ENCODE results near the gene CCDC88A. TPM values are rescaled to one million over a fixed set of nuclear protein-coding genes. Genes with fewer than 3 reads are reported as not detected.

Gene CCDC88A
- polyA plus RNA-seq, 1 of the 3 experiments (the other 2 are of a cell fraction), result 7.0 TPM

GRCh38 chr2:55461679-55462078, 42.0 kb upstream of the CCDC88A start (continued):
- no peak for TF ChIP-seq MAX (IDR thresholded peaks at IDR 0.05; ENCODE audit: low read depth)
- no peak for TF ChIP-seq GABPA (IDR thresholded peaks at IDR 0.05; ENCODE audit: low read depth)

GRCh38 chr2:55460562-55460961, 40.9 kb upstream of the CCDC88A start:
- Histone ChIP-seq H3K36me3 (replicated peaks in 1 of 2; ENCODE audit: control insufficient read depth in 1 of 2, insufficient read depth in 2 of 2, low read length in 1 of 2) (no peaks in the 10 kb centered on the region), H3K9ac (no peak overlapping the region), H2AFZ (ENCODE audit: low read depth) (no peak overlapping the region), H3K27me3 (ENCODE audit: insufficient read depth) (no peaks in the 10 kb centered on the region), H3K4me2 (no peak overlapping the region), H3F3A (replicated peaks; ENCODE audit: insufficient read depth) (no peaks in the 10 kb centered on the region), H3K9me3 (no peaks in the 10 kb centered on the region), H3K9me2 (no peaks in the 10 kb centered on the region), H3K4me3 (ENCODE audit: low read depth in 2 of 2, low read length in 1 of 2) (no peak overlapping the region), H4K20me1 (ENCODE audit: insufficient read depth) (no peaks in the 10 kb centered on the region), H3K27ac (ENCODE audit: low read depth in 2 of 2, low read length in 1 of 2) (no peak overlapping the region), H3K4me1 (ENCODE audit: control insufficient read depth in 1 of 2, insufficient read depth in 2 of 2, low read depth in 1 of 2, low read length in 1 of 2) (no peaks in the 10 kb centered on the region), H3K79me2 (ENCODE audit: insufficient read depth) (no peaks in the 10 kb centered on the region)
- no peak for TF ChIP-seq RAD21 (IDR thresholded peaks at IDR 0.05; ENCODE audit: low read length)
- TF ChIP-seq MEF2A (IDR thresholded peaks at IDR 0.05; ENCODE audit: borderline replicate concordance, low read depth), result no peak
- no peak for TF ChIP-seq FOSL2 (IDR thresholded peaks at IDR 0.05; ENCODE audit: borderline replicate concordance, low read depth)
- TF ChIP-seq RCOR1 (IDR thresholded peaks at IDR 0.05; ENCODE audit: low read length), result no peak
- TF ChIP-seq IRF3 (IDR thresholded peaks at IDR 0.05; ENCODE audit: low read depth, low read length), result no peak
- no peak for TF ChIP-seq USF2 (IDR thresholded peaks at IDR 0.05; ENCODE audit: borderline replicate concordance, low read depth, low read length)
- no peak for TF ChIP-seq EP300 (IDR thresholded peaks at IDR 0.05; ENCODE audit: borderline replicate concordance in 1 of 2, low read depth in 1 of 2, low read length in 1 of 2)
- TF ChIP-seq ELF1 (IDR thresholded peaks at IDR 0.05), result no peak
- no peak for TF ChIP-seq MXI1 (IDR thresholded peaks at IDR 0.05; ENCODE audit: low read depth, low read length)
- TF ChIP-seq YY1 (IDR thresholded peaks at IDR 0.05; ENCODE audit: low read depth), result no peak
- TF ChIP-seq GABPA (IDR thresholded peaks at IDR 0.05; ENCODE audit: low read depth), result no peak
- no peak for TF ChIP-seq EZH2phosphoT487 (IDR thresholded peaks at IDR 0.05; ENCODE audit: borderline replicate concordance, low read depth)
- no peak for TF ChIP-seq MAX (IDR thresholded peaks at IDR 0.05; ENCODE audit: low read depth)
- DNase-seq, result no peak
- ChIA-PET CTCF (no interaction called here), POLR2A (no interaction called here)
- WGBS (ENCODE audit: low lambda C conversion rate), result 52% methylated on average over 3 of the region's 3 CpGs

GRCh38 chr2:55459714-55460274, 40.1 kb upstream of the CCDC88A start:
- Histone ChIP-seq H3F3A (replicated peaks; ENCODE audit: insufficient read depth) (no peaks in the 10 kb centered on the region), H4K20me1 (ENCODE audit: insufficient read depth) (no peaks in the 10 kb centered on the region), H3K27ac (ENCODE audit: low read depth in 2 of 2, low read length in 1 of 2) (no peak overlapping the region), H3K27me3 (ENCODE audit: insufficient read depth) (no peaks in the 10 kb centered on the region), H2AFZ (ENCODE audit: low read depth) (no peak overlapping the region), H3K79me2 (ENCODE audit: insufficient read depth) (no peaks in the 10 kb centered on the region), H3K9me3 (no peaks in the 10 kb centered on the region), H3K9me2 (no peaks in the 10 kb centered on the region), H3K4me1 (ENCODE audit: control insufficient read depth in 1 of 2, insufficient read depth in 2 of 2, low read depth in 1 of 2, low read length in 1 of 2) (no peaks in the 10 kb centered on the region), H3K4me3 (ENCODE audit: low read depth in 2 of 2, low read length in 1 of 2) (no peak overlapping the region), H3K9ac (no peak overlapping the region), H3K36me3 (replicated peaks in 1 of 2; ENCODE audit: control insufficient read depth in 1 of 2, insufficient read depth in 2 of 2, low read length in 1 of 2) (no peaks in the 10 kb centered on the region), H3K4me2 (no peak overlapping the region)
- TF ChIP-seq CHD2 (IDR thresholded peaks at IDR 0.05; ENCODE audit: low read length, partially characterized antibody) (no peak), JUND (IDR thresholded peaks at IDR 0.05) (no peak), TCF12 (IDR thresholded peaks at IDR 0.05) (no peak), ZBTB33 (IDR thresholded peaks at IDR 0.05; ENCODE audit: borderline replicate concordance, low read depth) (no peak), SMC3 (IDR thresholded peaks at IDR 0.05; ENCODE audit: low read depth, low read length) (no peak)
- 80% methylated on average over 11 of the region's 11 CpGs for WGBS (ENCODE audit: low lambda C conversion rate)
- no peak for DNase-seq
- POLR2A ChIA-PET, result no interaction called here
- CTCF ChIA-PET, result no interaction called here
